ENCODE results near the gene ASCL3.
"Not testable (repeated sequence)": the region's sequence is repeated elsewhere in the genome, so short reads cannot be mapped to it uniquely, and the experiment has no call there.

Gene ASCL3

DNA sequence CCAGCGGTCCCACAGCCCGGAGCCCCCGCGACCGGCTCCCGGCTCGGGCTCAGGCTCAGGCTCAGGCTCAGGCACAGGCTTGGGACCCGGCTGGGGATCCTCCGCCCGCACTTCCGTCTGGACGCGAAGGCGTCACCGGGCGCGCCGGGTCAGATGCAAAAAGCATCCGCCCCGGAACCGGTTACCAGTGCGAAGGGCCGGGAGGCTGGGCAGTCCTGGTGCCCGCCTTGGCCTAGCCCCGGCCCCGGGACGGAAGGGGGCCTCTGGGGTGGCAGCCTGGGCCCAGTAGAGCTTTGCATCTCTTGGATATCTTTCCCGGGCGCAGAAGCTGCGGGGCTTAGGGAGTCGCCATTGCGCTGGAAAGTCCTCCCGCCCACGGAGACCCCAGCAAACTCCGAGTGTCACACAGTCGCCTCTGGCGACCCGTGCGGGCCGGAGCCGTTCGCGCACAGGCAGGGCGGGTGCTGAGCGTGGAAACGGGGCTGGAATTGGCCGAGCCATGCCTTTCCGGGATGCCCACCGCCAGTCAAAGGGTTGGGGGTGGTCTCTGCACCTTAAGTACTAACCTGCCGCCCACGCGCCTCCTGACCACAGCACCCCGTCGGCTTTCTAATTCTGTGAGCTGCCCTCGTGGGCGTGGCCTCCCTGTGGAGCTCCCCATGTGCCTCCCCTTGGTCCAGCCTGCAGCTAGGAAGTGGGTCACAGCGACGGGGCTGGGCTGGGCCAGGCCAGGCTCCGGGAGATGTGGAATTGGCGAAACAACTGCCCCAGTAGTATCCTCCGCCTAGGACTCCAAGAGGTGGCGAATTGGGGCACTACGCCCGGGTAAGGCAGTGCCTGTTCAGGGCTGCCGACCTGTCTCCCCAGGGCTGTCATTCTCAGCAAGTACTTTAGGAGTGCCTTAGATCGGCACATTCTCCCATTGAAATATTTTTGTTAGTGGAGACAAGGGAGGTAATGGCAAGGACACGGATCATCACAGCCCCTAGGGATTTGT lies 21.8 kb upstream of the ASCL3 start, which contains the start of gene TMEM9B:
Gene TMEM9B (minus strand): TSS at position 119 of the 997 bp plus-strand sequence. CDS start 129 bp downstream, outside the sequence.
- TF ChIP-seq ZNF274 (IDR thresholded peaks at IDR 0.05; ENCODE audit: low read depth, low read length), result no peak
- H3K4me3 ChIP-seq (ENCODE audit: low read length), result peak within 1 kb of the TSS; percentile 97

- no peak for TF ChIP-seq ZNF274 (IDR thresholded peaks at IDR 0.05; ENCODE audit: low read depth, low read length)
- H3K4me3 ChIP-seq (ENCODE audit: low read length), result peak overlapping the region; percentile 97
Measured at GRCh38 chr11:8963569-8964323, 20.9 kb upstream of the ASCL3 start.

DNA sequence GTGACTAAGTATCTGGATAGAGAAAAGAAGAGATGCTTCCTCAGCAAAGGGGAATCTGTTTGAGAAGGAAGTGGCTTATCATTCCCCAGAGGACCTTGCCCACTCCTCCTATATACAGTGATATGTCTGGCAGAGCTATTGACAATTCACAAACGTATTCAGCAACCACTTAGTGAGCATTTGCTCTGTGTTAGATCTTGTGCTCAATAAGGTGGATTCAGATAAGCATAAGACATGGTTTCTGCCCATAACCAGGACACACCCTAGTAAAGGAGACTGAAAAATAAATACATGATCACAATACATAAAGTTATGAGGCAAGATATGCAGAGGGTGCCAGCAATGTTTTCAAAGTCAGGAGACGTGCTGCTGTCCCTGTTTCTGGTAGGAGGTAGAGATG lies 20.0 kb upstream of the ASCL3 start:
- H3K4me3 ChIP-seq (ENCODE audit: low read length), result peak overlapping the region; percentile 15; the same call in 1 of the 2 replicates
- no peak for TF ChIP-seq ZNF274 (IDR thresholded peaks at IDR 0.05; ENCODE audit: low read depth, low read length)

DNA sequence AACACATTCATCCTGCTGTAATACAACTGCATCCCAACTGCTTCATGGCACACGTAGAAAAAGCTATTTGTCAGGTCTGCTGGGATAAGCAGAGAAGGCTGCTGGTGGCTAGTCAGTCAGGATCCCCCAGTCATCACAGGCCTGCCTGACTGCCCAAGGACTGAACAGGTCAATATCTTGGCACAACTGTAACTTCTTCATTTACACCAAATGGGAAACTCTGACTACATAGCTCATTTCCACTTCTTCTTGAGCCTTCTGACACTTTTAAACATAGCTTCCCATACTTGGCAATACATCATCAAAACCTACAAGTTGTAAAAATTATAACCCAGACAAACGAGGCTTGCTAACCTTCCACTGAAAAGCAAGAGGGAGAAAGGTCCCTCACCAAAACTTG lies 18.6 kb upstream of the ASCL3 start:
- no peak for TF ChIP-seq ZNF274 (IDR thresholded peaks at IDR 0.05; ENCODE audit: low read depth, low read length)
- H3K4me3 ChIP-seq (ENCODE audit: low read length), result no peak overlapping the region

DNA sequence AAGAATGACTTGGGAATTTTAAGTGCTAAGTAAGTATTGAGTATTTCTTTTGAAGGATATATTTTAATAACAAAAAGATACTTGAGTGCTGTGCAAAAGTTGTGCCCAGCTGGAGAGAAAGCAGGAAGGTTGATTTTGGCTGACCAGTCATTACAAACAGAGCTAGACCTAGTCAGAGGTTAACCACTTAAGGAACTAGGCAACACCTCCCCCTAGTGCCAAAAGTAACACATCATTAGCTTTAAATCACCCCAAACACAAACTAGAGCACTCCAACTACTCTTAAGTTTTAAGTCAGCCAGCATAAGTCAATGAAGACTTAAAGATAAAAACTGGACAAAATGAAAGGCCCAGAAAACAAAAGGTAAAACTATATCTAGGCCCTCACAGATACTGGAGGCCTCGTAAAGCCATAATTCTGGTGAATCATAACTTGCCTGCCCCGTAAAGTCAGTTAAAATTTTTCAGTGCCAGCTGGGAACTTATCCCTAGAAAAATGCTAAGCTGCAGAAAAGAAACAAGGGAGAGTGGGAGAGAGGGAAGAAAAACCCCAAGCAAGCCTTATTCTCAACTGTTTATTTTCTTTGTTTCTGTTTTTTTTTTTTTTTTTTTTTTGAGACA lies 16.8 kb upstream of the ASCL3 start:
- no peak for TF ChIP-seq ZNF274 (IDR thresholded peaks at IDR 0.05; ENCODE audit: low read depth, low read length)
- no peak overlapping the region for H3K4me3 ChIP-seq (ENCODE audit: low read length)

- no peak overlapping the region for H3K4me3 ChIP-seq (ENCODE audit: low read length)
- no peak for TF ChIP-seq ZNF274 (IDR thresholded peaks at IDR 0.05; ENCODE audit: low read depth, low read length)
Measured at GRCh38 chr11:8956860-8957259, 14.0 kb upstream of the ASCL3 start.

DNA sequence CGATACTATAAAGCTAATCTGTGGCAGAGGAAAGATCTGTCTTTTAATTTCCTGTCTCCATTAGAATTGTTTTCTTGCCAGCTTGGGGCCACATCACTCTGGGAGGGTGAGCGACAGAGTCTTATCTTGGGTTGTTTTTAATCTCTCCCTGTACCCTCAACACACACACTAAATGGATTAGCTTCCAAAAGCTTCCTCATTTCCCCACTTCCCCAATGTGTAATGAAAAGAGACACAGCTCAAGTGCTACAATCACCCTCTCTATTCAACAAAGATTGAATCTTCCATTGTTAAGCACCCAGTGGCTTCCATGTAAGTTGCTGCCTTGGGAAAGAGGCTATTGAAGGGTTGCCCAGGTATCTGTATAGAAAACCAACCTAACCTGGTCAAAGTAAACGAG lies 6.1 kb upstream of the ASCL3 start:
- TF ChIP-seq ZNF274 (IDR thresholded peaks at IDR 0.05; ENCODE audit: low read depth, low read length), result no peak
- no peak overlapping the region for H3K4me3 ChIP-seq (ENCODE audit: low read length)

DNA sequence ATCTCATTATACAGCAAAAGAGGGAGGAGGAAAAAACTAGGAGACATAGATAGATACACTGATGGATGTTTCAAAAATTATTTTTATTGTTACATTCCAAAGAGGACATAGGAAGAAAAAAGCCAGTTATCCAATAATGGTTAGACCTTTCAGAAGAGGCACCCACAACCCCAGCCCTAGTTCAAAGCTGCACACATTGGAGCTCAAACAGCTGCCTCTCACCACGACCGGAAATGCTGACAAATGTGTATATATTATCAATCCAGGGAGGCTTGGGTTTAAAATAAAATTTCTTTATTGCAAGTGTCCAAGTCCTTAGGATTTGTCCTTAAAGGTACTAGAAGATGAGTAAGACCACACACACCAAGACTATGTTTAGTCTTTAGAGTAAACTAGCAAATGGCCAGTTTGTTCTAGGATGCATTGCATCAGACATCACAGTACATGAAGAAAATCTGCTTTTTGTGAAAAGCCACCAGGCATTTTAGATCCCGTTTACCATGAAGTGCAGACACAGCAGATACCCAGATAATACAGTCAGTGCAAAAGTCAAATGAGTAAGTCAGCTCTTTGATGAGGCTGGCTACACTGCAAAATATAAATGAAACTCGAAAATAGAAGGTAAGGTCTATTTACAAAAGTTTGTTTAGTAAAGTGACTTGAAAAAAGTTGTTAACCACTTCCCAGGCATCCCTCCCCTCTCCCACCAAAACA lies 4.6 kb upstream of the ASCL3 start:
- no peak overlapping the region for H3K4me3 ChIP-seq (ENCODE audit: low read length)
- no peak for TF ChIP-seq ZNF274 (IDR thresholded peaks at IDR 0.05; ENCODE audit: low read depth, low read length)

GRCh38 chr11:8941341-8942103 lies 1.3 kb downstream of the ASCL3 start:
- TF ChIP-seq ZNF274 (IDR thresholded peaks at IDR 0.05; ENCODE audit: low read depth, low read length), result no peak
- no peak overlapping the region for H3K4me3 ChIP-seq (ENCODE audit: low read length)

DNA sequence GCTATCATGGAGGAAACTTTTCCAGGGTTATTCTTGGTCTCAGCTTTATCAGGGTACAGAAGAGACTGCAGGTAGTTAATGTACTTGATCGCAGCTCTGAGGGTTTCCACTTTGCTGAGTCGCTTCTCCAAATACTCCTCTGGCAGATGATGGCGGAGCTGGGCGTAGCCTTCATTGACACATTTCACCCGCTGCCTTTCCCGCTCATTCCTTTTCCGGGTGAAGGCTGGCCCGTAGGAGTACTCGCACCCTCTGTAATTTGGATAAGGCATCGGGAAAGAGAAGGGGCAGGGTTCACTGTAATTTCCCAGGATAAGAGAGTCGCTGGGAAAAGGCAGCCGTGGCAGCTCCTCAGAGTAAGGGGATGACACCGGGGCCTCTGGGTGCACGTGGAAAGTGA lies 5.2 kb downstream of the ASCL3 start:
- no peak for TF ChIP-seq ZNF274 (IDR thresholded peaks at IDR 0.05; ENCODE audit: low read depth, low read length)
- H3K4me3 ChIP-seq (ENCODE audit: low read length), result no peak overlapping the region

GRCh38 chr11:8937159-8937558 lies 5.7 kb downstream of the ASCL3 start:
- no peak overlapping the region for H3K4me3 ChIP-seq (ENCODE audit: low read length)
- TF ChIP-seq ZNF274 (IDR thresholded peaks at IDR 0.05; ENCODE audit: low read depth, low read length), result no peak

- H3K4me3 ChIP-seq (ENCODE audit: low read length), result not testable (repeated sequence)
Measured at GRCh38 chr11:8935789-8936188, 7.0 kb downstream of the ASCL3 start.
